Activated T-cell treated with anti-CD3 and anti-CD28 coated beads for 48 hours (primary cell): ENCODE measurements around the gene DSG3.
A peak's percentile ranks its signal among the peaks of the same experiment; 100 is the strongest.
"Not testable (repeated sequence)": the region's sequence is repeated elsewhere in the genome, so short reads cannot be mapped to it uniquely, and the experiment has no call there.

Experiments used
- DNase-seq: peaks from one replicate; pipeline ENCODE4 v3.0.0-alpha.2; 2020; ENCODE audit warnings: low read depth

The DSG3 gene

GRCh38 chr18:31491586-31491985 is 44.0 kb downstream of the DSG3 start:
- no peak for DNase-seq

GRCh38 chr18:31492671-31493070 is 45.1 kb downstream of the DSG3 start:
- no peak for DNase-seq

- no peak for DNase-seq
Observed at GRCh38 chr18:31493171-31493570, 45.6 kb downstream of the DSG3 start.

GRCh38 chr18:31493941-31494340 is 46.4 kb downstream of the DSG3 start:
- DNase-seq: no peak

- DNase-seq: not testable (repeated sequence)
Observed at GRCh38 chr18:31494705-31495244, 47.2 kb downstream of the DSG3 start.

GRCh38 chr18:31497404-31497835 is 49.9 kb downstream of the DSG3 start:
- no peak for DNase-seq

GRCh38 chr18:31497836-31498573 is 50.5 kb downstream of the DSG3 start, which contains the start of gene DSG2:
Gene DSG2, plus strand, starts transcription at chr18:31498177. Its CDS starts 75 bp downstream, at chr18:31498252.
- peak; percentile 21 for DNase-seq

GRCh38 chr18:31498574-31499524 is 51.3 kb downstream of the DSG3 start:
- no peak for DNase-seq

GRCh38 chr18:31500051-31500688 is 52.6 kb downstream of the DSG3 start:
- no peak for DNase-seq

- no peak for DNase-seq
Observed at GRCh38 chr18:31503011-31503410, 55.5 kb downstream of the DSG3 start.

- DNase-seq: no peak
Observed at GRCh38 chr18:31504455-31505147, 57.1 kb downstream of the DSG3 start.

GRCh38 chr18:31505156-31505555 is 57.6 kb downstream of the DSG3 start:
- DNase-seq: no peak

GRCh38 chr18:31506024-31506742 is 58.6 kb downstream of the DSG3 start:
- no peak for DNase-seq

- DNase-seq: not testable (repeated sequence)
Observed at GRCh38 chr18:31507124-31507523, 59.6 kb downstream of the DSG3 start.

- DNase-seq: no peak
Observed at GRCh38 chr18:31508781-31509180, 61.2 kb downstream of the DSG3 start.

- DNase-seq: no peak
Observed at GRCh38 chr18:31509571-31509970, 62.0 kb downstream of the DSG3 start.

GRCh38 chr18:31510319-31510718 is 62.8 kb downstream of the DSG3 start:
- DNase-seq: no peak

GRCh38 chr18:31511098-31511497 is 63.6 kb downstream of the DSG3 start:
- no peak for DNase-seq

GRCh38 chr18:31512203-31512764 is 64.7 kb downstream of the DSG3 start:
- DNase-seq: no peak

GRCh38 chr18:31513189-31513935 is 65.8 kb downstream of the DSG3 start:
- no peak for DNase-seq
